Measurements from ENCODE around the gene EHMT1. TPM values are rescaled to one million over a fixed set of nuclear protein-coding genes. Genes with fewer than 3 reads are reported as not detected.

Gene EHMT1
- total and polyA plus RNA-seq, 2 of the 13 experiments (the other 11 are each of a cell fraction or from before 2014, with no cell fraction given), result 23.0 to 27.1 TPM

GRCh38 chr9:137878146-137878941, 259.5 kb downstream of the EHMT1 start (continued):
- TF ChIP-seq ZGPAT (CRISPR knock-in tag; IDR thresholded peaks at IDR 0.05) (no peak), SMYD3 (CRISPR knock-in tag; IDR thresholded peaks at IDR 0.05) (no peak), NFKB2 (CRISPR knock-in tag; IDR thresholded peaks at IDR 0.05; ENCODE audit: borderline replicate concordance) (peak; percentile 41; the same call in 1 of the 2 replicates), GPN1 (CRISPR knock-in tag; IDR thresholded peaks at IDR 0.05; ENCODE audit: borderline replicate concordance) (no peak), FIP1L1 (IDR thresholded peaks at IDR 0.05; ENCODE audit: borderline replicate concordance, insufficient read depth, low read depth, low read length) (no peak), DMTF1 (CRISPR knock-in tag; IDR thresholded peaks at IDR 0.05) (no peak), ZNF563 (CRISPR knock-in tag; IDR thresholded peaks at IDR 0.05) (peak; percentile 74), IKZF5 (CRISPR knock-in tag; IDR thresholded peaks at IDR 0.05) (no peak), RNF219 (CRISPR knock-in tag; IDR thresholded peaks at IDR 0.05) (no peak), ZNF816 (CRISPR knock-in tag; IDR thresholded peaks at IDR 0.05; ENCODE audit: borderline replicate concordance) (no peak), ZNF383 (CRISPR knock-in tag; IDR thresholded peaks at IDR 0.05; ENCODE audit: borderline replicate concordance) (no peak), ZNF253 (CRISPR knock-in tag; IDR thresholded peaks at IDR 0.05; ENCODE audit: borderline replicate concordance) (no peak), HDAC1 (CRISPR knock-in tag; IDR thresholded peaks at IDR 0.05) (no peak), LRRFIP1 (CRISPR knock-in tag; conservative IDR thresholded peaks at IDR 0.05) (no peak), SMAD3 (CRISPR knock-in tag; IDR thresholded peaks at IDR 0.05) (no peak), RBM39 (IDR thresholded peaks at IDR 0.05; ENCODE audit: low read depth, low read length, poor library complexity, severe bottlenecking) (no peak), GABPB1 (CRISPR knock-in tag; IDR thresholded peaks at IDR 0.05) (no peak), ZNF7 (CRISPR knock-in tag; IDR thresholded peaks at IDR 0.05) (no peak)

Data from HepG2 (cell line).